ENCODE results near the gene KLF15.

Gene KLF15

DNA sequence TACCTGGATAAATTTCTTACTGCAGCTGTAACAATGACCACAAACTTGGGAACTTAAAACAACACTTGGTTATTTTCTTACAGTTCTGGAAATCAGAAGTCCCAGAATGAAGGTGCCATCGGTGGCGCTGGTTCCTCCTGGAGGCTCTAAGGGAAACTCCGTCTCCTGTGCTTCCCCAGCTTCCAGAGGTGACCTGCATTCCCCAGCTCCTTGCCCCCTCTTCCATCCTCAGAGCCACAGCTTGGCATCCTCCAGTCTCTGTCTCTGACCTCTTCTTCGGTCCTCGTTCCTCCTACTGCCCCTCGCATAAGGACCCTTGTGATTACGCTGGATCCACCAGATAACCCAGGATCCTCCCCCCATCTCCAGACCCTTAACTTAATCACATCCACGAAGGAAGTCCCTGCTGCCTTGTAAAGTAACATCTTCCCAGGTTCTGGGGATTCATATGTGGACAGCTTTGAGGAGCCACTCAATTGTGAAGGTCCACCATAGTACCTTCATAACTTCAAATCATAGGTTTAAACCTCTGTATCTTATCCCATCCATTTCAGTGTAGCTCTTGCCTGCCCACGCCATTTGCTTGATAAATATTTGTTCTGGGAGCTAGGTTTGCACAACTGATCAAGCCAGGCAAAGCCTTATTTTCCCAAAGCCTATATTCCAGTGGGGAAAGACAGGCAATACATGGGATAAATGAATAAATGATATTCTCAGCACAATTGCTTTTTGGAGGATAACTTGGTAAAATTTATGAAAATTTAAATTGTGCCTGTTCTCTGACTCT is 34.8 kb downstream of the KLF15 start:
- no peak overlapping the region for H3K4me3 ChIP-seq (ENCODE audit: low read depth, low read length)

DNA sequence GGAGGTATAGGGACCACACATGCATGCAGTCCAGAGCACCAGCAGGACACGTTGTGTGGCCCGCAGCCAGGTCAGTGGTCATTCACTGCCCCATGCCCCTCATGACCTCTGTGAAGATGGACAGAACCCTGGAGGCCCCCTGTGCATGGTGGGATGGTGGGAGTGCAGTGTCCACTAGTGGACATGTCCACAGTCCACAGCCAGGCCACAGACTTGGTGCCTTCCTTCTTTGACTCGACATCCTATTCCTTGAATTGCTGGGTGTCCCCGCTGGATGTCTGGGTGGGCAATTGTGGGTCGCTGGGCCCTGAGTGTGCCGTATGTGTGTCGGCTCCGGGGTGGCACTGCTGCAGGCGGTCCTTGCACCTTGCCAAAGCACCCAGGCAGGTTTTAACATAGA is 35.7 kb downstream of the KLF15 start:
- no peak overlapping the region for H3K4me3 ChIP-seq (ENCODE audit: low read depth, low read length)

DNA sequence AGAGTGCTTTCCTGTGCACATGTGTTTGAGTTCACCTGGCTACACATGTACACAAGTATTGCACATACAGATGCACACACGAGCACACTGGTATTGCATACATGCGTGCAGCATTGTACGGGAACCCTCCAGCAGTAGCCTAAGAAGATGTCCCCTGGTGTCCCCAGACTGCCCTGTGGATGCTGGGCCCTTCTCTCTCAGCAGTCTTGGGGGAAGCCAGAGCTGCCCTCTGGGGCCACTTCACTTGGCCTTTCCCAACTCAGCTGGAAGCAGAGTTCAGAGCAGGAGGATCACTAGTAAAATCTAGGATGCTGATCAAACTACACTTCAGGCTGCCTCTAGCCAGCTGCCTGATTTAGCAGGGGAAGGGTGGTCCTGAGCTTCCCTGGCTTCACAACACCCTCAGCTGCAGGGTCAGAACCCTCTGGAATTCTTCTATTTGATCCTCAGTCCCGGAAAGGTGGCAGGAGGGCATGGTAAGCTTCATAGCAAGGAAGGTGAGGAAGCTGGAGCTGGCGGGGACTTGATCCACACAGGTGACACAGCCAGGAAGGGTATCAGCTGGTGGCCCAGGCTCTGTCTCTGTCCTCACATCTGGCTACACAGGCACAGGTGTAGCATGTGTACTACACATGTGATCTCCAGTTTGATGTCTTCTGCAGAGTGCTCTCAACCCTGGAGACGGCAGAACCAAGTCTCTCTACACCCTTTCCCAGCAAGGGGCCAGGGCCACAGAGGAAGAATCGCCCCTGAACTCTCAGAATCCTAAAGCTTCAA is 36.5 kb downstream of the KLF15 start:
- H3K4me3 ChIP-seq (ENCODE audit: low read depth, low read length), result no peak overlapping the region

DNA sequence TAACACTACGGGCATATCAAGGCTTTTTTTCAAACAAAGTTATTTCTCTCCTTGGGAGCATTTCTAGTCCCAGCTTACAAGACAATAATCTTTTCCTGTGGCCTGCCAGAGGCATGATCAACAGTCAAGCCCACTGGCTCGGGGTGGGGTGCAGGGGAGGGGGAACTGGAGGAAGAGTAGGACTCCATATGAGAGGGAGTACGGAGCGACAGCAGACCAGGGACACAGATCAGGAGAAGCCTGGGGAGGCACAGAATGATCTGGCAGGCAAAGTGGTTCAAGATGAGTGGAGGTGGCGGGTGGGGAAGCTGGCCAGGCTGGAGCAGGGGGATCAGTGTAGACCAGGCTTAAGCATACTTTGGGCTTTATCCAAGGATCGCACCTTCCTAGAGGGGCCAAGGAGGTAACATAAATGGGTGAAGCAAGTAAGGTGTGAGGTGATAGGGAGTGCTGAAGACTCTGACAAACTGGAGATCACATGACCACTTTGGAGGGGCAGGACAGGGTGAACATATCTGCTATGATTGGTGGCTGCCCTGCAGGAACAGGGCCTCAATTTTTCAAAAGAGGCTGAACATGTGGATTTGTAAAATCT is 37.4 kb downstream of the KLF15 start:
- no peak overlapping the region for H3K4me3 ChIP-seq (ENCODE audit: low read depth, low read length)

DNA sequence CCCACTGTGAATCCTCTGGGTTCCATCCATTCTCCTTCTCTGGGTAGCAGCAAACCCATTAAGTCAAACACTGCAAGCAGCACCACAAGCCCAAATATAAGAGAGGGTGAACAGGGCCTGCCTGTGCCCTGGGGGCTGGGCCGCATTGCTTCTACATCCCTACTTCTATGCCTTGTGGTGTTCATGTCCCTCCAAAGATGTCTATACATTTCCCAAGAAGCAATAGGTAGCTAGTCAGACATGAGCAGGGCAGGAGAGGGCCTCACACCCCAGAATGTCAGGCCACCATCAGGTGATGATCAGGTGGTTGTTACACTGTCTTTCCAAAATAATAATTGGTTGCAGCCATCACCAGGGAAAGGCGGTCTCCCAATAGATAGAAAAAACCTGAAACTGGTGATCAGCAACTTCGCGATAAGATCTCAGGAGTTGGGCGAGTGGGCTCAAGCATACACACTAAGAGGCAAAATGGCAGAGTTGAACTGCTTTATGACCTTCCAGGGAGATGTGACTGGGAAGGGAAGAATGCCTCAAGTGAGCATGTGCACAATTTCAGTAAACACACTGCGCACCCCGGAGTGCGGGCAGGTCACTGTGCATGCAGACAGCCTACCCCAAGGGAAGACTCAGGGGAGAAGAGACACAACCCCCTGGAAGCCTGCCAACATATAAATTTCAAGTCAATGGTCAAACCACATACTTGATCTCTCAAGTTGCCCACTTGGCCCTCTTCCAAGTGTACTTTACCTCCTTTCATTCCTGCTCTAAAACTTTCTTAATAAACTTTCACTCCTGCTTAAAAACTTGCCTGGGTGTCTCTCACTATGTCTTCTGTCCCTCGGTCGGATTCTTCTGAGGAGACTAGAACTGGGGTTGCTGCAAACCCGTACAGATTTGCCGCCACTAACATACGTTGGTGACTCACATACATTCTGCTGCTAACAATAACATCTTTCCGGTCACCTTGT is 39.9 kb downstream of the KLF15 start:
- H3K4me3 ChIP-seq (ENCODE audit: low read depth, low read length), result no peak overlapping the region

DNA sequence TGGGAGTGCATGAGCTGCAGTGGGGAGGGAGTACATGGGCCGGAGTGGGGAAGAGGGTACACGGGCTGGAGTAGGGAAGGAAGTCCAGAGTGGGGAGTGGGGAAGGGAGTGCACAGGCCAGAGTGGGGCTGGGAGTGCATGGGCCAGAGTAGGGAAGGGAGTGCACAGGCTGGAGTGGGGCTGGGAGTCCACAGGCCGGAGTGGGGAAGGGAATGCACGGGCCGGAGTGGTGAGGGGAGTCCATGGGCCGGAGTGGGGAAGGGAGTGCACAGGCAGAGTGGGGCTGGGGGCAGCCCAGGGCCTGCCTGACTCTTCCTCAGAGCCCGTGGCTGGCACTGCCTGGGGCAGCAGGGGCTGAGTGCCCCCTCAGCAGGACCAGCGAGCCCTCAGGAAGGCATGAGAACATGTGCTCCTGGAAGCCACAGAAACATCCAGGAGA is 40.7 kb downstream of the KLF15 start:
- no peak overlapping the region for H3K4me3 ChIP-seq (ENCODE audit: low read depth, low read length)

DNA sequence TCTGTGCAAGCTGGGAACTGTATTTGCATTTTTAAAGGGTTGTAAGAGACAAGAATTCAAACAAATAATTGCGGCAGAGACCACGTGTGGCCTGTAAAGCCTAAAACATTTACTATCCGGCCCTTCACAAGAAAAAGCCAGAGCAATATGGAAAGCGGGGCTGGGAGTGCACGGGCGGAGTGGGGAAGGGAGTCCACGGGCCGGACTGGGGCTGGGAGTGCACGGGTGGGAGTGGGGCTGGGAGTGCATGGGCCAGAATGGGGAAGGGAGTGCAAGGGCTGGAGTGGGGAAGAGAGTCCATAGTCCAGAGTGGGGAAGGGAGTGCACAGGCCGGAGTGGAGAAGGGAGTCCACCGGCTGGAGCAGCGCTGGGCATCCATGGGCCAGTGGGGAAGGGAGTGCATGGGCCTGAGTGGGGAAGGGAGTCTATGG is 41.2 kb downstream of the KLF15 start:
- no peak overlapping the region for H3K4me3 ChIP-seq (ENCODE audit: low read depth, low read length)

DNA sequence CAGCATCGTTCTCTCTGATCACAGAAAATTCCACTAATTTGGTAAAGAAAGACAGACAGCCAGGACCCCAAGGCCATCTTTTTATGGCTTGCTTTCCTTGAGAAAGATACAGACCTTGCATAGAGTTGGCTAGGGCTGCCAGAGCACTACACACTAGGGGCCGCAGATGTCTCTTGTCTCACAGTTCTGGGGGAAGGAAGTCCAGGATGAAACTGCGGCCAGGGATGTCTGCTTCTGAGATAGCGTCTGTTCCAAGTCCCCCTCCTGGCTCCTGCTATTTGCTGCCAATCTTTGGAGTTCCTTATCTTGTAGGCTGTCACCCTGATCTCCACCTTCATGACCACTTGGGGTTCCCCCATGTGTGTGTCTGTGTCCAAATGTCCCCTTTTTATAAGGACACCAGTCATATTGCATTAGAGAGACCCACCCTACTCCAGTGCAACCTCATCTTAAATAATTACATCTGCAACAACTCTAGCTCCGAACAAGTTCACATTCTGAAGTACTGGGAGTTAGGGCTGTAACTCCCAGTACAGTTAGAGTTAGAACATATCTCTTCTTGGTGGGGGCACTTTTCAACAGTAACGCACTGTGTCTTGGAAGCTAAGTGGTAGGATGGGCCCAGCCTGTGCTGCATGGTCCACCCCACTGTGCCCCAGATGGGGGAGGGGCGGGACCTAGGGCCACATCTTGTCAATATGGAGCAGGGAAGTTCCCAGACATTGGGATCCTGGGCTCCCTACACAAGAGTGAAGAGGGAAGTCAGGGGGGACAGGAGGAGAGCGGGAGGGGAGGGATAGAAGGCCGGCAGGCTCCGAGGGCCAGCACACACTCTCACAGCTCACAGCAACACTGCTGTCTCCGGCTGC is 42.2 kb downstream of the KLF15 start:
- no peak overlapping the region for H3K4me3 ChIP-seq (ENCODE audit: low read depth, low read length)

DNA sequence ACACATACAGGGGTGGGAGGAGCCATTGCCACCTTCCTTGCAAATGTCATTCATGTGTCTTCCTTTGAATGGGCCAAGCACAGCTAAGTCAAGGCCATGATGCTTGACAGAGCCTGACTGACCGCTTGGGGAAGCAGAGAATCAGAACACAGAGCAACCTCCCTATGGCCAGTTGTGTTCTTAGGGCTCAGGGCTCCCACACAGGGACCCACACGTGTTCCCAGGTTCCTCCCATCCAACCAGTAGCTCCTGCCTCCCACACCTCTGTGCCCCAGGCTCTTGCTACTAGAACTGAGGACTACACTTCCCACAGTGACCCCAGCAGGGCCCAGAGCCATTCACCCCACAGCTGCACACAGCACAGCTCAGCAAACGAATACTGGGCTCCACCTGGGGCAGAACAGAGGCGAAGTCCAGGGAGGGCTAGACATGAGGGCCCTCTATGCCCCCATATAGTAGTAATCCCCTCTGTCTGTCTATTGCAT is 42.9 kb downstream of the KLF15 start:
- H3K4me3 ChIP-seq (ENCODE audit: low read depth, low read length), result no peak overlapping the region

DNA sequence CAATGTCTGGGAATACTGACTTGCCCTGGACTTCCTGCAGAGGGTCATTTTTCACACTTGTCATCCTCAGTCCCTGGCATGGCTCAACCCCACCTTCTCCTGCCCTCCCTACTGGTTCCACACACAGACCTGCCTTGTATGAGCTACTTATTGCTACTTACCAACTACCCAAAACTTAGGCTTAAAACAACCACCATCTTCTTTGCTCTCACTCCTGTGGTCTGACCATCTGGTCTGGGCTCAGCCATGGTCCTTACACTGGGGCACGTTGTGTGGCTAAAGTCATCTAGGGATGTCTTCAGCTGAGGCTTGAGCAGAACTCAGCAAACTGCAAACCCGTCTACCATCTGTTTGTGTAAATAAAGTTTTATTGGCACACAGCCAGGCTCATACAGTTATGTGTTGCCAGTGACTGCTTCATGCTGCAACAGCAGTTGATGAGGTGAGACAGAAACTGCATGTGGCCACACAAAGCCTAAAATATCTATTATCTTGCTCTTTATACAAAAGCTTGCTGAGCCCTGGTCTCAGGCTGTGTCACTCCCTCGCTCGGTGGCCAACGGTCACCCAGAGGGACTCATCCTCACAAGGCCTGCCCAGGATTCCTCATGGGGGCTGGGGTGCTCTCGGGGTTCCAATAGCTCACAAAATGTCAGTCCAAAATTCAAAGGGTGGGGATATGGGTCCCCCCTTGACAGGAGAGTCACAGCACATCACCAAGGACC is 43.5 kb downstream of the KLF15 start:
- H3K4me3 ChIP-seq (ENCODE audit: low read depth, low read length), result no peak overlapping the region

DNA sequence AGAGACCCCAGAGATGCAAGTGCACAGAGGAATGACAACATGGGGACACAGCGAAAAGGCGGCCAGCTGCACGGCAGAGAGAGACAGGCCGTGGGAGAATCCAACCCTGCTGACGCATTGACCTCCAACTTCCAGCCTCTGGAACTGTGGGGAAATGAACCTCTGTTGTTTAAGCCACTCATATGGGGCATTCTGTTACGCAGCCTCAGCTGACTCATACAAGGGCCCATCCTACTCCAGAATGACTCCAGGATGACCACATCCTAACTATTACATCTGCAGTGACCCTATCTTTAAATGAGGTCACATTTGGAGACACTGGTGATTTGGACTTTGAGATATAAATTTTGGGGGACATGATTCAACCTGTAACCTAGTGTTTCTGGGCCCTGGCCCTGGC is 44.0 kb downstream of the KLF15 start:
- no peak overlapping the region for H3K4me3 ChIP-seq (ENCODE audit: low read depth, low read length)

DNA sequence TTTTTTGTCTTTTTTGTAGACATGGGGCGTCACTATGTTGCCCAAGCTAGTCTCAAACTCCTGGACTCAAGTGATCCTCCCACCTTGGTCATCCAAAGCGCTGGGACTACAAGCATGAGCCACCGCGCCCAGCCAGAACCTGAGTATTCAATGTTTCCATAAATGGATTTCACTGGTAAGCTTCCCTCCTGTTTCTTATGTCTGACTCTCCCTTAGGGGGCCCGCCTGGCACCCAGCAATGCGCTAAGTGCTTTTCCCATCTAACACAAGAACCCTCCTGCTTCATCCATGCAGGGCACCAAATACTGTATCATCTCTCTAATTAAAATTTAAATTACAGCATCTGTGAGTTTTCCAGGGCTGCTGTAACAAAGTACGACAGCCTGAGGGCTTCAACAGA is 44.9 kb downstream of the KLF15 start:
- H3K4me3 ChIP-seq (ENCODE audit: low read depth, low read length), result no peak overlapping the region

DNA sequence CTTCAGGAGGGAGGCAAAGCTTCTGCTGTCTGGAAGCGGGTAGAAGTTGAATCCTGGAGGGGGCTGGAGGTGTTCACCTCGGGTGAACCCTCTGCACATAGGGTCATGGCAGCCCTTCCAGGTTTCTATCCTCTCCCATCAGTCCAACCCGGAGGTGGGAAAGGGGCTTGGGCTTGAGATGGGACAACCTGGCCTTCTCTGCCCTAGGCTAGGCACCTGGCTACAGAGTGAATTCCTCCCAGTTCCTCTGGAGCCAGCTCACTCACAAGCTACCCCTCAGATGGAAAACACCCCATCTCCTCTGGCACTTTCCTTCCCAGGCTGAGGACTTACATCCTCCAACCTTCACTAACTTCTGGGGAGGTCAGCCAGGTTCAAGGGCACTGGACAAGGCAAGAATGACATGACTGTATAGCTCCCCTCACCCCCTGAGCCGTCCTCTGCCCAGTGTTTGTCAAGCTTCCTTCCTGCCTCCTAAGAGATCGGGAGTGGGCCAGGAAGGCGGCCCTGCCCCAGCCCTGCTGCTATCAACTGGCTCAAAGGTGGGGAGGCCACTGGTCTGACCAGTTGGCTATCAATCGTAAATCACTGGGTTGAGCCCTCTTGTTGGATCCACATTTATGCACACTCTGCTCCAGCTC is 45.8 kb downstream of the KLF15 start:
- no peak overlapping the region for H3K4me3 ChIP-seq (ENCODE audit: low read depth, low read length)

DNA sequence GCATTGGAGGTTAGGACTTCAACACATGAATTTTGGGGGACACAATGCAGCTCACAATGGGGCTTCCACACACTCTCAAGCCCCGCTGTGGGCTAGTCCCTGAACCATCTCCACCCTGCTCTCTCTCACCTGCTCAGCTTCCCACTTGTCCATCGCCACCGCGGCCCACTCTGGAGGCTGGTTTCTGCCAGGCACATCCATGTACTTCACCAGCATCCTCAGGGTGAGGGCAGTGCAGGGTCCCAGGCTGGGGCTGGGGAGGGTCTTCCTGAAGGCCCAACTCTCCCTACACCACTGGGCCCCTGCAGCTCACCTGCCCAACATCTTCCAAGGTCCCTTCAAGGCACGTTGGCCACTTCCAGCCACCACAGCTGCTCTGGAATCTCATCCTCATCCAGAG is 46.4 kb downstream of the KLF15 start:
- no peak overlapping the region for H3K4me3 ChIP-seq (ENCODE audit: low read depth, low read length)

DNA sequence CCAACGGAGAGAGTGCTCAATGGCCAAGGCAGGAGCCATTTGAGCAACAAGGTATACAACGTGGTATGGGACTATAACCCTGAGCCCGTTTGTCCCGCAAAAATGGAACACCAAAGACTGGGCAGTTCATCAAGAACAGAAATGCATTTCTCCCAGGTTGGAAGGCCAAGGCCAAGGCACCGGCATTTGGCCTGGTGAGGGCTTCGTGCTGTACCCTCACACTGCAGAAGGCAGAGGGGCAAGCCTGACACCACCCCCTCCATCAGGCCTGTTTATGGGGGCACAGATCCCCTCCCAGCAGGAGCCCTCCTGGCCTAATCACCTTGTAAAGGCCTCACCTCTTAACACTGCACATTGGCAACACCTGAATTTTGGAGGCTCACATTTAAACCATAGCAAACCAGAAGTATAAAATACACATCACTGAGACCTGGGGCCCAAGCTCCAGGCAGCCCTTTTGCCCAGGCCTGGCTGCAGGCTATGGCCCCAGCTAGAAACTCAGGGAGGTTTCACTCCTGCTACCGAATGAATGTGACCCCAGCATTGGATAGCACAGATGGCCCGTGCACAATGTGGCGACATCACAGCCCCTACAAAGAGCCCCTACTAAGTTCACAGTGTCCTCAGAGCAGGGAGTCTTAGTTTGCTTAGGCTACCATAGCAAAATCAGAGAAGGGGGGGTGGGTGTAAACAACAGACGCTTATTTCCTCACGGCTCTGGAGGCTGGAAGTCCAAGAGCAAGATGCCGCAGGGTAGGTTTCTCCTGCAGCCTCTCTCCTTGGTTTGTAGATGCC is 47.1 kb downstream of the KLF15 start:
- no peak overlapping the region for H3K4me3 ChIP-seq (ENCODE audit: low read depth, low read length)

DNA sequence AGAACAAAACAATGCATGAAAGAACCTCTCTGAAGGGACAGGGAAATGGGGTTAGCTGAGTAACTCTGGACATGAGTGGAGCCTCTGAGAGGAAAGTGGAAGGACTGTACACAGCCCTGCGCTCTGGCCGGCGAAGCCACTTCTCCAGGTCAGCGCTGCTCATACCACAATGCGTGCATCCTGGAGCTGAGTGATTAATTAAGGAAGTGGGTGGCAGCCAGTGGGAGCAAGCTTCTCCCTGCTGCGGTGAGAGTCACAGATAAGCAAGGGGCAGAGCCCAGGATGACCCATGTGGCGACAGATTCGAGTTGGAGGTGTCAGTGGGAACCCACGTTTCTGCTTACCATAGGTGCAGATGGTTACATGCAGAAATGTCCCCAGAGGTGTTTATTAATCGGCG is 48.0 kb downstream of the KLF15 start:
- no peak overlapping the region for H3K4me3 ChIP-seq (ENCODE audit: low read depth, low read length)

DNA sequence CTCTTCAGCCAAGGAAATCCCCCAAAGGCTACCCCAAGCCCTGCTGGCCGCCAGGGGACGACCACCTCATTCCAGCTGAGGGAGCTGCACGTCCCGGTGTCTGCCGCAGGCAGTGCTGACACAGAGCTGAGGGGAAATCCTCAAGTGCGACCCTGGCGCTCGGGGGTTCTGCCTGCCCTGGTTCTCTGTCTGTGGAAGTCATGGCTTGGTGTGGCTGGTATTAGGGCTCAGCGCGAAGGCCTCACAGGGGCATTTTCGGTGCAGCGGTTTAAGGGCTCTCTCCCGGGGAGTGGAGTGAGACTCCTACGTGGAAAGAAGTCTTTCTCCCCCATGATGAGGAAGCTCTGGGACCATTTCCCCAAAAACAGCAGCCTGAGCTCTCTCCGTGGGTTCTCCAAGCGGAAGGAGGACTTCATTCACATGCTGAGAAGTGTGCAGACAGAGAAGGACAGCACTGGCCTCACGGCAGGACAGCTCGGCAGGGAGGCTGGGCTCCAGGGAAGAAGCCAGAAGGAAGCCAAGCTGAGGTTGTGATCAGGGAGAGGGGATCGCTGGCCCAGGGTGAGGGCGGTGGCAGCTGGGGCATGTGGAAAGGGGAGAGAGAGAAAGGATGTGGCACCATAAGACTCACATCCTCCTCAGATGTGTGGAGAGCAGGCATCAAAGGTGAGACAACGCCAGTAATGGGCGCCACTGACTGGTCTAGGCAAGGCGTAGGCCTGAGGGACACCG is 48.6 kb downstream of the KLF15 start:
- H3K4me3 ChIP-seq (ENCODE audit: low read depth, low read length), result no peak overlapping the region
